NCI-H1694 (cell line): ENCODE data around the gene FGF22.

Source experiments
- DNase-seq: peaks from one replicate; lab custom pipeline; 2025; lab: John Stamatoyannopoulos, UW

Gene FGF22

DNA sequence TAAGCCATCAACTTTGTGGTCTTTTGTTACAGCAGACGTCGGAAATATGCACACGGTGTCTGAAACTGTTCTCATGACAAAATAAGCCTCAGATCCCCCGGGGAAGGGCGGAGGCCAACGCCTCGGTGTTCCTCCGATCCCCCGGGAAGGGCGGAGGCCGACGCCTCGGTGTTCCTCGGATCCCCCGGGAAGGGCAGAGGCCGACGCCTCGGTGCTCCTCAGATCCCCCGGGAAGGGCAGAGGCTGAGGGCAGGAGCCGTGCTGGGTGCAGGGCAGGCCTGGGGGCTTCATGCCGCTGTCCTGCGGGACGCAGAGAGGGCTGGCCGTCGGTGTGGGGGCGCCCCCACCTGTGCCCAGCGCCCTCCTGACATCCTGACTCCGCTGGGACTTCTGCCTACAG is 4.7 kb downstream of the FGF22 start:
- DNase-seq = no peak

- DNase-seq = no peak
These were observed 5.1 kb downstream of the FGF22 start for GRCh38 chr19:644789-645188.

DNA sequence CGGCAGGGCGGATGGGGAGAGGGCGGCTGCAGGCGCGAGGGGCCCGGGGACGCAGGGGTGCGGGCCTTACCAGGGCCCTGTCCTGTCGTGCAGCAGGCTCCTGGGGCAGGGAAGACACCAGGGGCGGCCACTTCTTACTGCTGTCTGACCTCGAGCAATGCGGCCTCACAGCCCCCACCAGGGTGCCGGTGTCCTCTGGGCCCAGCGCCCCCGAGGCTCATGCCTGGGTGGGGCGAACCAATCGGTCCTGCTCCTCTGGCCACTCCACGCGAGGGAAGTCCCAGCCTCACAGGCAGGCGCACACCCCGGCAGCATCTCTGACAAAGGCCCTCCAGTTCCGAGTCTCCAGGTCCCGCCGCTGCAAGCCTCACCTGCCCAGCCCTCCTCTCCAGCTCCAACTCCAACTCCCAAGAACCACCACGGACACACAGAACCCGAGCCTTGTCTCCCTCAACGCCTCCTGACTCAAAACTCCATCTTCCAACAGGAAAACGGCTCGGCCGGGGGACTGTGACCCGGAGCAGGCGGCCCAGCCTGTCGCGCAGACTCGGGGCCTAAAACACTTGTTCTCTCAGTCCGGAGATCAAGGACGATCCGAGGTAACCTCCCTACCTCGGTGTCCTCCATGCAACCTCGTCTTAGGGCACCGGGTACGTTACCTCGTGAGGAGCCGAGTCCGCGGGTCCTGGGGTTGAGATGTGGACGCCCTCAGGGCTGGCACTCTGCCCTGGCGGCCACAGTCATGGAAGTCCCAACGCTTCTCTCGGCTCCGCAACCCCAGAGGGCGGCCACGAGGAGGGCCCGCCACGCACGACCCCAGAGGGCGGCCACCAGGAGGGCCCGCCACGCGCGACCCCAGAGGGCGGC is 6.5 kb downstream of the FGF22 start:
- no peak for DNase-seq

DNA sequence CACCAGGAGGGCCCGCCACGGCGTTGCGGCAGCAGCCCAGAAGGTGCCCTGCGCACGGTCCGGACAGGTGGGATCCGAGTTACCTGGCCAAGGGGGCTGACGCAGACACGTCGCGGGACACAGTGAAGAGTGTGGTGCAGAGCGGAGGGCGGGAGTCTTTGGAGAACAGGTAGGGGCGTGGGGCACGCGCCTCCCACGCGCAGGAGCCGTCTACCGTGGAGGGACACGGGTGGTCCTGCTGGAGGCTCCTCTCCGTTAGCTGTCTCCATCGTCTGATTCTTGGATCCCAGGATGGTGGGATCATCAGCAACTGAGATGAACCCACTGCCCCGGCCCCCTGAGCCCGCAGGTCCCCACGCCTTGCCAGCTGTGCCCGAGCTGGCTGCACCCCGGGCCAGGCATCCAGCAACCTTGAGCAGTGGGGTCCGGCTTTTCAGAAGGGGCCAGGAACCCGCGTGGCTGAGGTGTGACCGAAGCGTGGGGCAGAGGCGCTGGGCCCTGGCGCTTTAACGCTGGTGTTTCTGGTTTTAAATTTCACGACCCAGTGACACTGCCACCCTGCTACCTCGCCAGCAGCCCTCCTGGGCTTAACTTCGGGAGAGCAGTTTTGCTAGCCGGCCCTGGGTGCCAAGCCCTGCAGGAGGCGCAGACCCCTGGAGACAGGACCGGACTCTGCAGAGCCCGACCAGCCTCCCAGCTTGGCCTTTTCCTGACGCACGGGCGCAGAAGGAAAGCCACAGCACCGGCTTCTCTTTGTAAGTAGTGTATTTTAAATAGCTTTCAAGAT is 7.3 kb downstream of the FGF22 start:
- no peak for DNase-seq

DNA sequence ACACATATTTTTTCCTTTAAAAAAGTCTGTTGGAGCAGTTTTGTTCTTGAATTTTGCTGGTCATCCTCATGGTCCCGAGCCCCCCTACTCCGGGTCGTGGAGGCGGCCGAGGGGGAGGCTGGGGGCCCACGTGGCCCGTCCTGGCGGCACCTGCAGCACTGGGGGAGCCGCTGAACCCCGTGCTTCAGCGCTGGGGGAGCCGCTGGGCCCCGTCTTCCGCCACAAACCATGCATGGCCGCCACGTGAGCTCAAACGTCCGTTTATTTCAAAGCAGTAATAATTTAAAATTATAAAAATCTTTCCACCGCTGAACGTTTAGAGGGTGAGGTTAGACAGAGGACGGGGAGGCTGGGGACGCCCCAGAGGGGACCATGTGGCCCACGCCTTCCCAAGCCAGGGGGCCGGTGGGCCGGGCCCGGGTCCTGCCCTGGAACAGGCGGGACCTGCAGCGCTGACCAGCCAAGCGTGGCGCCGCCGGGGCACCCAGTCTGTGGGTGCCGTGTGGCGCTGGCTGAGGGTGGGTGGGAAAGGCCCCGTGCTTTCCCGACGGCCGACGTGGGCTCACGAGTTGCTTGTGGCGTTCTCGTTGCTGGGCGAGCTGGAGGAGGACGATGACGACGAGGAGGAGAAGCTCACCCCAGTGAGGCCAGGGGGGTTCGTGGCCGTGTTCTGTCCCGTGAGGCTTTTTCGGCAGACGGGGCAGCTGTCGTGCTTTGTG is 8.0 kb downstream of the FGF22 start:
- DNase-seq = no peak

DNA sequence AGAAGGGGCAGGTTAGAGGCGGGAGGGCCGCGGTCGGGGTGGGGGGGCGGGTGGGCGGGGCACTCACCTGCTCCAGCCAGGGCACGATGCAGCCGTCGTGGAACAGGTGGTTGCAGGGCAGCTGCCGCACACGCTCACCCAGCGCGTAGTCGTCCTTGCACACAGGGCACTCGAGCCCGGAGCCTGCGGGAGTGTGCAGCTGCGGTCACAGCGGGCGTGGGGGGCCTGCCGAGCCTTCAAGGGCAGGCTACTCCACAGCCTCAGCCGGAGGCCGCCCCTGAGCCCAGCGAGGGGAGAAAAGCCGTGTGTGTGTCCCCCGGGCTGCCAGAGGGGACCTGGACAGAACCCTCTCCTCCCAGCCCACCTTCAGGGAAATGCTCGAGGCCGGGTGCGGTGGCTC is 8.6 kb downstream of the FGF22 start:
- no peak for DNase-seq

DNA sequence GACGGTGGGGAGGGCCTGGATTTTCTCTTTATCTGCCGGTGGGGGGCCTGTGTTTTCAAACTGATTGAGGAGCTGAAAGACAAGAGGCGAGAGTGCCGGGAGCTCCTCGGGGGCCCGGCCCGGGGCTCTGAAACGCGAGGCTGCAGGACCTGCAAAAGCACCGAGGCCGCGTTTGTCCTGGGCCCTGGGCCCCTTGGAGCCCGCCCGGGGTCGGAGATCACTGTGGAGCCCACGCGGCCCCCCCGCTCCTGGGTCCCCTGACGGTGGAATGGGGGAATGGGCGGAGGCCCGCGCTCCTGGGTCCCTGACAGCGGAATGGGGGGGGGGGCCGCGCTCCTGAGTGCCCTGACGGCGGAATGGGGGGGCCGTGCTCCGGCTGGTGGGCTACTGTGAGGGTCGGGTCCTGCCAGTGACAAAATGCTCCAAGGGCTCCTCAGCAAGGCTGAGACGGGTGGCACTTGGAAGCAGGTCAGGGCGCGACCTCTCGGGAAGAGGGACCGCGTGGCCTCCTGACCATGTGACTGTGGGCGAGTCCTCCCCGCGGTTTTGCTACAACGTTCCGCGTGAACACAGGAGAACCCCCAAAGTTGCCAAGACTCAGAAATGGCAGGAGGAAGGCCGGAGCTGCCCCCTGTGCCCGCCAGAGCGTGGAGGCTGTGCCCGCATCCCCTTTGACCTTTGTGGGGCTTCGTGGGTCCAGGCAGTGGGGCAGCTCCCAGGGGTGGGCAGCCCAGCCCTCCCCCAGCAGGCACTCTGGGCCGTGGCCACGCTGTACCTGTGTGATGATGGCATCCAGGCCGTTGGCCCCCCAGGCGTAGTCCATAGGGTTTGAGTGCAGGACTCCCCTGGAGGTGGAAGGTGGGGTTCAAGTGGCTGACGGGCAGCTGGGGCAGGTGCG is 9.5 kb downstream of the FGF22 start:
- DNase-seq = no peak

- DNase-seq = no peak
These were observed 10.4 kb downstream of the FGF22 start for GRCh38 chr19:650121-650520.

DNA sequence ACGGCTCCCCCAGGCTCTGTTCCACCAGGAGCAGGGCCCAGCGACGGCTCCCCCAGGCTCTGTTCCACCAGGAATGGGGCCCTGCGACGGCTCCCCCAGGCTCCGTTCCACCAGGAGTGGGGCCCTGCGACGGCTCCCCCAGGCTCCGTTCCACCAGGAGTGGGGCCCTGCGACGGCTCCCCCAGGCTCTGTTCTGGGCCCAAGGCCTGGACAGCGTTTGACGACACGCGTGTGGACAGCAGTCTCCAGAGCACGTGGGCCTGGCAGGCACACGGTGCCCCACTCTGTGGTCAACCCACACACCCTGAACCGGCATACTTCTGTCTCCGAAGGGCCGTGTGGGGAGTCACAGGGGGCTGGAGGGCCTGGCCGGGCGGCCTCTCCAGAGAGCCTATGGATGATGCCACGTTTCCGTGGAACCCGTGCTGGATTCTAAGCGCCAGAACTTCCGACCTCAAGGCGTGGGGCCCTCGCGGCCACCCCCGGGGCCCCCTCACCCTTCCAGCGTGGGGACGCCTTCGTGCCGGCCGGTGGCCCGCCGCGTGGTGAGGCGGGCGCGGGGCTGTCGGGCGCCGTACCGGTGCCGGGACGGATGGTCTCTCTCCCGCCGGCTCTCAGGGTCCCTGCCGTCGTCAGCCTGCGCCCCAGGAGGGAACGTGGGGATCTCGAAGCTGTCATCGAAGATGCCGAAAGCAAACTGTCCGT is 11.6 kb downstream of the FGF22 start:
- no peak for DNase-seq

- DNase-seq = no peak
These were observed 12.3 kb downstream of the FGF22 start for GRCh38 chr19:651991-652390.

GRCh38 chr19:652467-653389 is 13.0 kb downstream of the FGF22 start:
- no peak for DNase-seq

DNA sequence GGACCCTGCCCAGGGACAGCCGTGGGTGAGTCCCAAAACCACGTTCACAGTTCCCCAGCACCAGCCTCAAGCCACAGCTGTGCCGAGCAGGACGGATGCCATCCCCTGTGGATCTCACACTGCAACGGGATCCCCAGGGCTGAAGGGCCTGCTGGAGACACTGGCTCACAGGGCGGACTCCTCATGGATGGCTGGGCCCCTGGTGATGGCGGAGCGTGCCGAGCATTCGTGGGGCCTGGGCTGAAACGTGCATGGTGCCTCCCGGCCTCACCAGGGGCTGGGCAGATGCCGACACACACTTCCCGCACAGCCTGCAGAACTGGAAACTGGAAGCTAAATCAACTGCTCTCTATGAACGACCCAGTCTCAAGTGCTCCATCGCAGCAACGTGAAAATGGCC is 13.7 kb downstream of the FGF22 start:
- no peak for DNase-seq

DNA sequence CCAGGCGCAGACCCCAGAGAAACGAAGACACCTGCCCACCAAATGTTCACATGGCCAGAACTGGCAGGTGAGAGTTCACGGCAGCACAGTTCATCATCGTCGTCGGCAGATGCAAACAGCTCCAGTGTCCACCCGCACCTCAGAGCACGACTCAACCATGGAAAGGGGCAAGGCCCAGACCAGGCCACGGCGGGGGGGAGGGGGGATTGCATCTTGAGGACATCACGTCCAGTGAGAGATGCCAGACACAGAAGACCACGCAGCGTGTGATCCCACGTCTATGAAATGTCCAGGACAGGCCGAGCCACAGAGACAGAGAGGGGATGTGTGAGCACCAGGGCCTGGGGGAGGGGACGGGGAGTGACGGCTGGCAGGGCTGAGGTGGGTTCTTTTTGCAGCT is 16.0 kb downstream of the FGF22 start:
- no peak for DNase-seq

- DNase-seq = no peak
These were observed 17.3 kb downstream of the FGF22 start for GRCh38 chr19:656751-657559.

DNA sequence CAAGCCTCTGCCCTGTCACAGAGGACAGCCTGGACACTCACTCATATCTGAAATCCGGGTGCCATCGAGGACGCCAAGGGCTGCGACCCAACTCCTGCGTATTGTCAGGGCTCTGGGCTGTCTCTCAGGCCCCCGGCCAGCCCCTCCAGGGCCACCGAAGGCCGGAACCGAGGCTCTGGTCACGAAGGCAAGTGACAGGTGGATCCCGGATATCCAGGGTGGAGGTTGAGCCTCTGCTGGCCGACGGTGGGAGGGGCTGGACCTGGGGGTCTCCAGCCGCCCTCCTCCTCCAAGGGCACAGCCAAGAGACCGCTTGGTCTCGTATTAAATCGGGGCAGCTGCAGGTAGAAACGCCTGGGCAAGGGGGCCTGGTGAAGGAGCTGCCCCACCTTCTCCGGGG is 17.9 kb downstream of the FGF22 start:
- DNase-seq = no peak

DNA sequence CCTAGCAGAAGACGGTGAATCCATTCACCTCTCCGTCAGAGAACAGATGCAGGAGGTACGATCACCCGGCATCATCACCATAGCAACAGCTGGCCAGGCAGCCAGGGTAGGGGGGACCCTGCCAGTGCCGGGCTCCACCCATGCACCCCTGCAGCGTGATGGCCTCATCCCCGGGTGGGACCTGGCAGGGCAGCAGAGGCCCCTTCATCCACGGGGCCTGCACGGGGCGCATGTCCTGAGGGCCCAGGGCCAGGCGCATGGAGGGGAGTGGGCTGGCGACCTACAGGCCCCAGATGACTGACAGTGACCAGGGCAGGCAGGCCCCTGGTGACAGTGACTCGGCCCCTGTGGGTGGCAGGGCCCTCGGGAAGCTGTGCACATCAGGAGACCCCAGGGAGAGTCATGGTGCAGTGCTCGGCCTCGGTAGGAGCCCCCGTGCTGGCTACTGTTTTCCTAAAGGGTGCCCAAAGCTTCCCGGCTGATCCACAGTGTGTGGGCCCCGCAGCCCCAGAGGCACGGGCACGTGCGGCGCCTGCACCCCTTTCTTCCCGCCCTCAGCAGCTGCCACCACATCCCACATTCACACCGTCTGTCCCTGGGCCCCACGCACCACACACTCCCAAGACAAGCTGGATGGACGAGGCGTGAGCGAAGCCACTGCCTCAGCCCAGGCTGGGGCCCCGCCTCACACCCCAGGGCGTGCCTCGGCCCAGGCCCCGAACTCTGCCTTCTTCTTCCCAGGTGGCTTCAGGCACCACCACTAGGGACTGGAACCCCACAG is 18.6 kb downstream of the FGF22 start:
- no peak for DNase-seq

- no peak for DNase-seq
These were observed 19.5 kb downstream of the FGF22 start for GRCh38 chr19:658916-659839.
